Measurements from ENCODE around the gene RPL12. TPM values are rescaled to one million over a fixed set of nuclear protein-coding genes. Genes with fewer than 3 reads are reported as not detected.

RPL12 gene
- total and polyA plus RNA-seq, 2 donors from 2014 or later, result 985 to 1,980 TPM

GRCh38 chr9:127449332-127449966 lies 1.8 kb downstream of the RPL12 start:
- peaks cover 0 to 4% (median 0%) of the 10 kb centered on the region in 3 donors for H3K9me3 ChIP-seq (ENCODE audit: control insufficient read depth in 2 of 3, insufficient read depth in 1 of 3, low read length in 3 of 3)
- peak overlapping the region; percentile 62 to 84 (median 82) for H3K9ac ChIP-seq (ENCODE audit: low read length in 3 of 3)
- H3K27me3 ChIP-seq (ENCODE audit: control insufficient read depth, insufficient read depth, low read length), result no peaks in the 10 kb centered on the region
- peaks cover 0 to 25% (median 3%) of the 10 kb centered on the region in 3 donors for H3K4me1 ChIP-seq (ENCODE audit: control insufficient read depth in 2 of 3, insufficient read depth in 2 of 3, low read depth in 1 of 3, low read length in 3 of 3)
- intact Hi-C loops (cut with DNase I), result no loop called here
- H3K36me3 ChIP-seq (ENCODE audit: control insufficient read depth in 2 of 3, insufficient read depth in 3 of 3, low read length in 3 of 3), result peaks cover 6 to 35% (median 24%) of the 10 kb centered on the region in 3 donors
- H3K4me3 ChIP-seq (ENCODE audit: low read length in 3 of 3), result peak overlapping the region; percentile 86 to 94 (median 91)
- peak in 1 of 5 donors; percentile 18 for DNase-seq
- no peak for FAIRE-seq
- peak overlapping the region in 1 of 2 donors; percentile 8 for H3K27ac ChIP-seq (ENCODE audit: low read depth in 2 of 2, low read length in 2 of 2)
- no peak for TF ChIP-seq CTCF (IDR thresholded peaks at IDR 0.05; ENCODE audit: borderline replicate concordance, extremely low read depth, insufficient read depth)

GRCh38 chr9:127448112-127448805 lies 2.9 kb downstream of the RPL12 start:
- Histone ChIP-seq H3K9ac (ENCODE audit: low read length in 3 of 3) (peak overlapping the region in 1 of 3 donors; percentile 41), H3K9me3 (ENCODE audit: control insufficient read depth in 2 of 3, insufficient read depth in 1 of 3, low read length in 3 of 3) (peaks cover 0 to 5% (median 0%) of the 10 kb centered on the region in 3 donors), H3K36me3 (ENCODE audit: control insufficient read depth in 2 of 3, insufficient read depth in 3 of 3, low read length in 3 of 3) (peaks cover 7 to 39% (median 30%) of the 10 kb centered on the region in 3 donors), H3K27ac (ENCODE audit: low read depth in 2 of 2, low read length in 2 of 2) (no peak overlapping the region), H3K4me1 (ENCODE audit: control insufficient read depth in 2 of 3, insufficient read depth in 2 of 3, low read depth in 1 of 3, low read length in 3 of 3) (peaks cover 0 to 25% (median 3%) of the 10 kb centered on the region in 3 donors), H3K27me3 (ENCODE audit: control insufficient read depth, insufficient read depth, low read length) (no peaks in the 10 kb centered on the region), H3K4me3 (ENCODE audit: low read length in 3 of 3) (no peak overlapping the region)
- FAIRE-seq, result no peak
- TF ChIP-seq CTCF (IDR thresholded peaks at IDR 0.05; ENCODE audit: borderline replicate concordance, extremely low read depth, insufficient read depth), result no peak
- peak in 1 of 5 donors; percentile 8 for DNase-seq
- intact Hi-C loops (cut with DNase I), result no loop called here

- peak overlapping the region in 1 of 3 donors; percentile 41 for H3K9ac ChIP-seq (ENCODE audit: low read length in 3 of 3)
- H3K4me1 ChIP-seq (ENCODE audit: control insufficient read depth in 2 of 3, insufficient read depth in 2 of 3, low read depth in 1 of 3, low read length in 3 of 3), result peaks cover 0 to 24% (median 3%) of the 10 kb centered on the region in 3 donors
- FAIRE-seq (no peak), DNase-seq (peak in 1 of 5 donors; percentile 6)
- H3K36me3 ChIP-seq (ENCODE audit: control insufficient read depth in 2 of 3, insufficient read depth in 3 of 3, low read length in 3 of 3), result peaks cover 7 to 39% (median 33%) of the 10 kb centered on the region in 3 donors
- no peaks in the 10 kb centered on the region for H3K27me3 ChIP-seq (ENCODE audit: control insufficient read depth, insufficient read depth, low read length)
- no peak for TF ChIP-seq CTCF (IDR thresholded peaks at IDR 0.05; ENCODE audit: borderline replicate concordance, extremely low read depth, insufficient read depth)
- H3K27ac ChIP-seq (ENCODE audit: low read depth in 2 of 2, low read length in 2 of 2), result no peak overlapping the region
- peaks cover 0 to 5% (median 0%) of the 10 kb centered on the region in 3 donors for H3K9me3 ChIP-seq (ENCODE audit: control insufficient read depth in 2 of 3, insufficient read depth in 1 of 3, low read length in 3 of 3)
- H3K4me3 ChIP-seq (ENCODE audit: low read length in 3 of 3), result no peak overlapping the region
- intact Hi-C loops (cut with DNase I), result no loop called here
Observed at GRCh38 chr9:127447416-127448111, 3.6 kb downstream of the RPL12 start.

All from kidney (tissue), 14 donors.